Liver (tissue), 9 donors: Measurements from ENCODE around the gene NLRP9. TPM values are rescaled to one million over a fixed set of nuclear protein-coding genes. Genes with fewer than 3 reads are reported as not detected.

Source experiments
- DNase-seq: peaks from one replicate; pipeline ENCODE4 v3.0.0-alpha.2; 2017; ENCODE audit warnings: low spot score
- H3K27ac ChIP-seq, 2 donors: one replicate each; pipeline ENCODE4 v1.7.0; 2013; ENCODE audit warnings: inconsistent platforms in 2 of 2, low read length in 2 of 2, control low read depth in 1 of 2, low read depth in 1 of 2, mild to moderate bottlenecking in 1 of 2
- H3K27me3 ChIP-seq, 4 donors: one replicate each; pipeline versions ENCODE4 v1.6.1 to v1.7.0; 2013; ENCODE audit warnings: low read length in 3 of 4, inconsistent platforms in 1 of 4, mild to moderate bottlenecking in 1 of 4, moderate library complexity in 1 of 4; ENCODE audit not compliant: control insufficient read depth in 4 of 4, insufficient read depth in 4 of 4
- H3K36me3 ChIP-seq, 4 donors: one replicate each; pipeline versions ENCODE4 v1.6.1 to v1.7.0; 2013; ENCODE audit warnings: low read length in 3 of 4, mild to moderate bottlenecking in 3 of 4, low read depth in 1 of 4, moderate library complexity in 1 of 4; ENCODE audit not compliant: control insufficient read depth in 4 of 4, insufficient read depth in 3 of 4
- H3K4me1 ChIP-seq, 4 donors: one replicate each; pipeline versions ENCODE4 v1.6.1 to v1.7.0; 2013; ENCODE audit warnings: low read length in 3 of 4, mild to moderate bottlenecking in 3 of 4, moderate library complexity in 1 of 4; ENCODE audit not compliant: control insufficient read depth in 4 of 4, insufficient read depth in 4 of 4
- H3K4me3 ChIP-seq, 3 donors: one replicate each; pipeline versions ENCODE4 v1.6.1 to v1.7.0; 2013; ENCODE audit warnings: low read length in 3 of 3, control low read depth in 1 of 3, low read depth in 1 of 3, mild to moderate bottlenecking in 1 of 3
- H3K9ac ChIP-seq, 2 donors: one replicate each; pipeline ENCODE4 v1.7.0; 2013; ENCODE audit warnings: low read length in 2 of 2, mild to moderate bottlenecking in 2 of 2, moderate library complexity in 2 of 2, control low read depth in 1 of 2, low read depth in 1 of 2
- H3K9me3 ChIP-seq, 4 donors: one replicate each; pipeline versions ENCODE4 v1.6.1 to v1.7.0; 2013; ENCODE audit warnings: low read length in 3 of 4; ENCODE audit not compliant: control insufficient read depth in 4 of 4
- ATF3 ChIP-seq: IDR thresholded peaks from 2 replicates; pipeline ENCODE4 v1.6.1; 2016; ENCODE audit warnings: antibody characterized with exemption
- CTCF ChIP-seq: fragments of 150-350 bp; IDR thresholded peaks from 2 replicates; pipeline ENCODE4 v1.5.1; 2017; ENCODE audit warnings: improper control_type of control experiment, low read depth, low read length; ENCODE audit not compliant: missing input control
- EGR1 ChIP-seq, 2 donors: IDR thresholded peaks; 2 replicates each; pipeline ENCODE4 v1.6.1; 2016 to 2018; ENCODE audit warnings: antibody characterized with exemption in 2 of 2, low read depth in 2 of 2
- FOXA1 ChIP-seq: IDR thresholded peaks from 2 replicates; pipeline ENCODE4 v1.6.1; 2016; ENCODE audit warnings: antibody characterized with exemption
- FOXA2 ChIP-seq: IDR thresholded peaks from 2 replicates; pipeline ENCODE4 v1.6.1; 2016; ENCODE audit warnings: antibody characterized with exemption
- GABPA ChIP-seq, 2 donors: IDR thresholded peaks in 1 of 2; conservative IDR thresholded peaks in 1 of 2; 2 replicates each; pipeline ENCODE4 v1.6.1; 2016; ENCODE audit warnings: antibody characterized with exemption in 2 of 2, mild to moderate bottlenecking in 1 of 2, moderate library complexity in 1 of 2
- HNF4A ChIP-seq, 2 donors: conservative IDR thresholded peaks; 2 replicates each; pipeline ENCODE4 v1.6.1; 2016; ENCODE audit warnings: antibody characterized with exemption in 2 of 2, mild to moderate bottlenecking in 2 of 2
- HNF4G ChIP-seq: IDR thresholded peaks from 2 replicates; pipeline ENCODE4 v1.6.1; 2016; ENCODE audit warnings: antibody characterized with exemption
- JUND ChIP-seq, 2 donors: IDR thresholded peaks; 2 replicates each; pipeline ENCODE4 v1.6.1; 2016; ENCODE audit warnings: antibody characterized with exemption in 2 of 2
- MAX ChIP-seq: IDR thresholded peaks from 2 replicates; pipeline ENCODE4 v1.6.1; 2016; ENCODE audit warnings: antibody characterized with exemption
- NR2F2 ChIP-seq: IDR thresholded peaks from 2 replicates; pipeline ENCODE4 v1.6.1; 2016; ENCODE audit warnings: antibody characterized with exemption
- RAD21 ChIP-seq, 2 donors: IDR thresholded peaks; 2 replicates each; pipeline ENCODE4 v1.6.1; 2016; ENCODE audit warnings: antibody characterized with exemption in 2 of 2, mild to moderate bottlenecking in 2 of 2
- REST ChIP-seq: IDR thresholded peaks from 2 replicates; pipeline ENCODE4 v1.6.1; 2016; ENCODE audit warnings: antibody characterized with exemption, mild to moderate bottlenecking
- RXRA ChIP-seq, 2 donors: IDR thresholded peaks; 2 replicates each; pipeline ENCODE4 v1.6.1; 2017 to 2018; ENCODE audit warnings: antibody characterized with exemption in 2 of 2, mild to moderate bottlenecking in 1 of 2
- SP1 ChIP-seq: IDR thresholded peaks from 2 replicates; pipeline ENCODE4 v1.6.1; 2018; ENCODE audit warnings: antibody characterized with exemption, mild to moderate bottlenecking
- TAF1 ChIP-seq: conservative IDR thresholded peaks from 2 replicates; pipeline ENCODE4 v1.6.1; 2016; ENCODE audit warnings: antibody characterized with exemption, mild to moderate bottlenecking
- YY1 ChIP-seq: IDR thresholded peaks from 2 replicates; pipeline ENCODE4 v1.6.1; 2016; ENCODE audit warnings: antibody characterized with exemption, mild to moderate bottlenecking
- WGBS: extraction: QIAGEN DNeasy Blood & Tissue Kit; methylation state at CpG from one replicate; pipeline ENCODE4 v1.1.7; 2013; 5-methylcytosine and 5-hydroxymethylcytosine counted together
- polyA plus RNA-seq, 2 donors: library from polyadenylated mRNA; stranded (reverse) in 1 of 2; unstranded in 1 of 2; fragments of 200-250 nt in 1 of 2; fragments of >200 nt in 1 of 2; fragmentation: Nextera tagmentation in 1 of 2; extraction: Ambion mirVana in 1 of 2; gene quantifications; one replicate each; pipeline versions ENCODE4 v1.2.1 to v1.2.3, GENCODE V29; 2013 to 2015
- total RNA-seq, 2 donors: library from RNA; depleted of rRNA; stranded (reverse); fragments of >200 nt; gene quantifications; one replicate each; pipeline ENCODE4 v1.2.3, GENCODE V29; 2014
- TF ChIP-seq, protein P1 (sequence below): IDR thresholded peaks from 2 replicates; pipeline ENCODE4 v1.6.1; 2016; ENCODE audit warnings: antibody characterized with exemption
- donor health status: healthy.
- donor health status: healthy.
- donor health status: healthy.
- donor health status: healthy.
- donor health status: healthy.

NLRP9 gene
- total and polyA plus RNA-seq, 4 donors: not detected

GRCh38 chr19:55697698-55698097 lies 40.5 kb downstream of the NLRP9 start:
- Histone ChIP-seq H3K4me1 (no peaks in the 10 kb centered on the region), H3K9me3 (no peaks in the 10 kb centered on the region), H3K9ac (no peak overlapping the region), H3K36me3 (peaks cover 21 to 65% (median 26%) of the 10 kb centered on the region in 4 donors), H3K27ac (no peak overlapping the region), H3K27me3 (no peaks in the 10 kb centered on the region), H3K4me3 (no peak overlapping the region)
- TF ChIP-seq TAF1: no peak
- TF ChIP-seq JUND (IDR thresholded peaks at IDR 0.05): no peak
- no peak for TF ChIP-seq HNF4A (conservative IDR thresholded peaks at IDR 0.05)
- TF ChIP-seq ATF3: no peak
- TF ChIP-seq EGR1 (IDR thresholded peaks at IDR 0.05; ENCODE audit: low read depth in 2 of 2): no peak
- TF ChIP-seq HNF4G: no peak
- no peak for TF ChIP-seq CTCF
- TF ChIP-seq NR2F2: no peak
- TF ChIP-seq FOXA2: no peak
- TF ChIP-seq REST: no peak
- TF ChIP-seq, protein P1, sequence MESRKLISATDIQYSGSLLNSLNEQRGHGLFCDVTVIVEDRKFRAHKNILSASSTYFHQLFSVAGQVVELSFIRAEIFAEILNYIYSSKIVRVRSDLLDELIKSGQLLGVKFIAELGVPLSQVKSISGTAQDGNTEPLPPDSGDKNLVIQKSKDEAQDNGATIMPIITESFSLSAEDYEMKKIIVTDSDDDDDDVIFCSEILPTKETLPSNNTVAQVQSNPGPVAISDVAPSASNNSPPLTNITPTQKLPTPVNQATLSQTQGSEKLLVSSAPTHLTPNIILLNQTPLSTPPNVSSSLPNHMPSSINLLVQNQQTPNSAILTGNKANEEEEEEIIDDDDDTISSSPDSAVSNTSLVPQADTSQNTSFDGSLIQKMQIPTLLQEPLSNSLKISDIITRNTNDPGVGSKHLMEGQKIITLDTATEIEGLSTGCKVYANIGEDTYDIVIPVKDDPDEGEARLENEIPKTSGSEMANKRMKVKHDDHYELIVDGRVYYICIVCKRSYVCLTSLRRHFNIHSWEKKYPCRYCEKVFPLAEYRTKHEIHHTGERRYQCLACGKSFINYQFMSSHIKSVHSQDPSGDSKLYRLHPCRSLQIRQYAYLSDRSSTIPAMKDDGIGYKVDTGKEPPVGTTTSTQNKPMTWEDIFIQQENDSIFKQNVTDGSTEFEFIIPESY: no peak
- no peak for TF ChIP-seq RAD21 (IDR thresholded peaks at IDR 0.05)
- TF ChIP-seq SP1: no peak
- TF ChIP-seq GABPA (IDR thresholded peaks at IDR 0.05 in 1 of 2, conservative IDR thresholded peaks at IDR 0.05 in 1 of 2): no peak
- TF ChIP-seq RXRA (IDR thresholded peaks at IDR 0.05): no peak
- TF ChIP-seq FOXA1: no peak
- no peak for TF ChIP-seq MAX
- no peak for TF ChIP-seq YY1
- no peak for DNase-seq
- 95% methylated on average over 8 of the region's 8 CpGs for WGBS
